Left lung (tissue), 10 donors: ENCODE data around the gene CMSS1. TPM values are rescaled to one million over a fixed set of nuclear protein-coding genes. Genes with fewer than 3 reads are reported as not detected.

ENCODE experiments used
- ATAC-seq: fragments of 200-7000 bp; cut with Tn5 transposase; one replicate; pipeline ENCODE4 v1.9.1; 2020; ENCODE audit warnings: moderate library complexity
- DNase-seq, 4 donors: peaks; one replicate each; pipeline ENCODE4 v3.0.0-alpha.2; 2013 to 2020
- H3K27ac ChIP-seq, 2 donors: fragments of 200-600 bp; sonication (generic) in 1 of 2; one replicate each; pipeline versions ENCODE4 v1.5.0 to v1.8.0; 2020 to 2021
- H3K27me3 ChIP-seq, 2 donors: fragments of 200-600 bp; sonication (generic) in 1 of 2; one replicate each; pipeline versions ENCODE4 v1.5.0 to v1.8.0; 2020 to 2021
- H3K36me3 ChIP-seq, 2 donors: fragments of 200-600 bp; sonication (generic) in 1 of 2; one replicate each; pipeline versions ENCODE4 v1.5.0 to v1.8.0; 2020 to 2021
- H3K4me1 ChIP-seq, 2 donors: fragments of 200-600 bp; one replicate each; pipeline ENCODE4 v1.8.0; 2021
- H3K4me3 ChIP-seq, 2 donors: fragments of 200-600 bp; sonication (generic) in 1 of 2; one replicate each; pipeline versions ENCODE4 v1.5.0 to v1.8.0; 2020 to 2021; ENCODE audit warnings: mild to moderate bottlenecking in 1 of 2
- H3K9me3 ChIP-seq, 2 donors: fragments of 200-600 bp; sonication (generic) in 1 of 2; one replicate each; pipeline versions ENCODE4 v1.5.0 to v1.8.0; 2020 to 2021
- intact Hi-C, 2 donors: fragments of 100-400 bp; cut with DNase I; formaldehyde crosslinking; loops; one replicate each; pipeline versions ENCODE4 v1.11.2 to v1.14.2; 2022
- polyA plus RNA-seq, 6 donors: library from polyadenylated mRNA; unstranded; fragments of 120-200 nt; gene quantifications; one replicate each; pipeline ENCODE4 v1.2.1, GENCODE V29; 2013; ENCODE audit not compliant: insufficient read length in 6 of 6
- total RNA-seq, 2 donors: library from RNA; stranded (reverse); fragmentation: NEBNext Ultra II Directional; extraction: Animal tissue kit (Norgen Biotek cat#: 25700); gene quantifications; one replicate each; pipeline ENCODE4 v1.2.1, GENCODE V29; 2021
- TF ChIP-seq, protein P1 (sequence below), 2 donors: fragments of 200-600 bp; sonication (generic) in 1 of 2; IDR thresholded peaks; one replicate each; pipeline versions ENCODE4 v1.5.0 to v1.8.0; 2021; ENCODE audit warnings: antibody characterized with exemption in 2 of 2
- donor health status: DM: no; HTN: yes; CAD: no.
- donor health status: DM: no; HTN: no; CAD: no.

The CMSS1 gene
- total and polyA plus RNA-seq, 8 donors = 13.4 to 51.0 (median 41.8) TPM

DNA sequence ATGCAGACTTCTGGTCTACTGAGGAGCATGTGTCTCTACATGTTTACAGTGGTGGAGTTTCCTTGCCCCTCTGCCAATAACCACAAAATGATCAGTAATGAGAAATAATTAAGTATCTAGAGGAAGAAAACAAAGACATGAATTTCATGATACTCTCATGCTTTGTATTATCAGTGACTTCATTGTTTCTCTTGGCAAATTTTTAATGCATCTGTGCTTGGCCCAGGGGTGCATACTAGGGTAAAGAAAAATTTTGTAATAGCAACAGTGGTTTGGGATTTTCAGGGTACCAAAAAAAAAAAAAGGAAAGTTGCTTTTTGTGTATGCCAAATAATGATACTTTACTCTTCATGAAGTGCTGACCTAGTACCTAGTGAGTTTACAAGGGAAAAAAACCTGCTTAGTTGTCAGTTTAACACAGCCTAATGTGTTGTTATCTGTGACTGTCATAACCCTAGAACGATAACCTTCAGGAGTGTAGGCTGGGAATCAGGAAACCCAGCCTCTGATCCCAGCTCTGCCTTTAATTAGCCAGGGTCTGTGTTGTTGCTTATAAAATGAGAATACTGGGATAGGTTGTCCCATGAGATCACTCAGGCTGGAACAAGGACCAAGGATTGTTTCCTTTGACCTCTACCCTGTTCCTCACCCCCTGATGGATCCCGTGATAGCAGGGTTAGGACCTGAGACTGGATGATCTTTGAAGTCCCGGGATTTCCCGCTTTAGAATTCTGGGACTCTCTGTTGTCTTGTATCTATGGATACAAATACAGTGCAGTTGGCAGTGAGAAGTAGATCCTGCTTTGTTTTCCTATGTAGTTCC is 117.5 kb downstream of the CMSS1 start:
- DNase-seq (peak in 1 of 4 donors; percentile 61), ATAC-seq (peak; percentile 40)
- H3K4me1 ChIP-seq = peaks cover 4 to 9% of the 10 kb centered on the region in 2 donors
- intact Hi-C loops = no loop called here
- H3K36me3 ChIP-seq = no peaks in the 10 kb centered on the region
- H3K27ac ChIP-seq = peak overlapping the region in 1 of 2 donors; percentile 17
- no peaks in the 10 kb centered on the region for H3K27me3 ChIP-seq
- TF ChIP-seq, protein P1, sequence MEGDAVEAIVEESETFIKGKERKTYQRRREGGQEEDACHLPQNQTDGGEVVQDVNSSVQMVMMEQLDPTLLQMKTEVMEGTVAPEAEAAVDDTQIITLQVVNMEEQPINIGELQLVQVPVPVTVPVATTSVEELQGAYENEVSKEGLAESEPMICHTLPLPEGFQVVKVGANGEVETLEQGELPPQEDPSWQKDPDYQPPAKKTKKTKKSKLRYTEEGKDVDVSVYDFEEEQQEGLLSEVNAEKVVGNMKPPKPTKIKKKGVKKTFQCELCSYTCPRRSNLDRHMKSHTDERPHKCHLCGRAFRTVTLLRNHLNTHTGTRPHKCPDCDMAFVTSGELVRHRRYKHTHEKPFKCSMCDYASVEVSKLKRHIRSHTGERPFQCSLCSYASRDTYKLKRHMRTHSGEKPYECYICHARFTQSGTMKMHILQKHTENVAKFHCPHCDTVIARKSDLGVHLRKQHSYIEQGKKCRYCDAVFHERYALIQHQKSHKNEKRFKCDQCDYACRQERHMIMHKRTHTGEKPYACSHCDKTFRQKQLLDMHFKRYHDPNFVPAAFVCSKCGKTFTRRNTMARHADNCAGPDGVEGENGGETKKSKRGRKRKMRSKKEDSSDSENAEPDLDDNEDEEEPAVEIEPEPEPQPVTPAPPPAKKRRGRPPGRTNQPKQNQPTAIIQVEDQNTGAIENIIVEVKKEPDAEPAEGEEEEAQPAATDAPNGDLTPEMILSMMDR (IDR thresholded peaks at IDR 0.05) = no peak
- no peak overlapping the region for H3K4me3 ChIP-seq
- no peaks in the 10 kb centered on the region for H3K9me3 ChIP-seq

DNA sequence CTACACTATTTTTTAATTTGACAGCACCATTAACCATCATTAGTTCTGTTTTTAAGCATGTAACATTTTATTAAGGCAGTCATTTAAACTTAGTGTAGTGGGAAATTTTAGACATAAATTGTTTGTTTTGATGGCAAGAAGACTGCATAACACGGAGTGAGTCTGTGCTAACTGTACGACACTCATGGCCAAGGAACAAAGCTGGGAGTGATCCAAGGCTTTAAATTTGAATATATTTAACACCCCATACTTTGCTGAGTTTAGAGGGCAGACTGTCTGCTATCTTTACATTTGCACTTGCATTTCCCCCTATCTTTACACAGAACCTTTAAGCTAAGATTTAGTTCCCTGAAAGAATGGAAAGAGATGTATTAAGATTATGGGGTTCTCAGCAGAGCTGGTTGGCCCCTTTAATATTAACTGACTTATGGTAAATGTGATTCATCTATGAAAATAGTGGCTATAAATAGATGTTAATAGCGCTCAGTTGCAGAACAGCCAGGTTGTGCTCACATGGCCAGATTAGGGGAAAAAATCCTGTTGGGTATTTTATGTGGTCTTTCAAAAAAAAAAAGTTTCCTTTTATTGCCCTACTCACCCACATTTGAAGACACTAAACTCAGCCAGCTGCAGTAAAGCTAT is 120.7 kb downstream of the CMSS1 start:
- H3K27me3 ChIP-seq = no peaks in the 10 kb centered on the region
- intact Hi-C loops = no loop called here
- DNase-seq (no peak), ATAC-seq (no peak)
- TF ChIP-seq, protein P1 (IDR thresholded peaks at IDR 0.05) = no peak
- H3K9me3 ChIP-seq = no peaks in the 10 kb centered on the region
- H3K27ac ChIP-seq = no peak overlapping the region
- H3K36me3 ChIP-seq = no peaks in the 10 kb centered on the region
- H3K4me1 ChIP-seq = peaks cover 4 to 9% of the 10 kb centered on the region in 2 donors
- no peak overlapping the region for H3K4me3 ChIP-seq

DNA sequence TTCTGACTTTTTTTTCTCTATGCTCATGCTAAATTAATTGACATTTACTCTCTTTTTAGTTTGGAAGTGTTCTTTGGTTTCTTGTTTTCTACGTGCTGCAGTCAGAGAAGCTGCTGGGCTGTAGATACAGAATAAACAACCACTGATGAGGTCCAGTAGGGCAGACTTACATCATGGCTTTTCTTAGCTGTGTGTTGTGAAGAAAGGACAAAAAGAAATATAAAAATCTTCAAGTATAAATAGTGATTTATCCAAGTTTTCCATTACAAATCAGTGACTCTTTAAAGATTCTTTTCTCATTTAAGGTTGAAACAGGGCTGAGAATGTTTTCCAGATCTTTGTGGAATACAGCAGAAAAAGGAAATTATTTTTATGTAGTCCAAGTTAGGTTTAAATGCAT is 122.2 kb downstream of the CMSS1 start:
- Histone ChIP-seq H3K27ac (peak overlapping the region in 1 of 2 donors; percentile 33), H3K9me3 (no peaks in the 10 kb centered on the region), H3K27me3 (no peaks in the 10 kb centered on the region), H3K36me3 (no peaks in the 10 kb centered on the region), H3K4me3 (no peak overlapping the region), H3K4me1 (peaks cover 6 to 12% of the 10 kb centered on the region in 2 donors)
- TF ChIP-seq, protein P1 (IDR thresholded peaks at IDR 0.05) = no peak
- DNase-seq (no peak), ATAC-seq (no peak)
- intact Hi-C loops = no loop called here

DNA sequence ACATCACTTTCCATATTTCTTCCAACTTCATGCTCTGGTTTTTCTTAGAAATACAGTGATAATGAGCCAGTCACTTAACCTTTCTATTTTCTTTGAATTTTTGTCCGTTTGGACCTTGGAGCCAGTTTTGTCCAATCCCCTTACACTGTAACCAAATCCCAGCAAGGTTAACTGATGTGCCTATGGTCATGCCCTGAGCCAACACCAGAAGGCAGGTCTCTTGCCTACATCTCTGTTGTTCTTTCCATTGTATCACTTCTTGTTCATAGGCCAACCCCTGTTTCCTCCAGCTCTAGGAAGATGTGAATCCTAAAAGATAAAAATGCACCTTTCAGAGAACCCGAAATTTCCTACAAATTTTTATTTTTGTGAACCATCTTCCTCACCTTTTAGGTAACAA is 122.7 kb downstream of the CMSS1 start:
- Histone ChIP-seq H3K4me1 (peaks cover 8 to 15% of the 10 kb centered on the region in 2 donors), H3K36me3 (no peaks in the 10 kb centered on the region), H3K27me3 (no peaks in the 10 kb centered on the region), H3K4me3 (no peak overlapping the region), H3K9me3 (no peaks in the 10 kb centered on the region), H3K27ac (peak overlapping the region in 1 of 2 donors; percentile 33)
- DNase-seq (no peak), ATAC-seq (no peak)
- intact Hi-C loops = no loop called here
- TF ChIP-seq, protein P1 (IDR thresholded peaks at IDR 0.05) = no peak

DNA sequence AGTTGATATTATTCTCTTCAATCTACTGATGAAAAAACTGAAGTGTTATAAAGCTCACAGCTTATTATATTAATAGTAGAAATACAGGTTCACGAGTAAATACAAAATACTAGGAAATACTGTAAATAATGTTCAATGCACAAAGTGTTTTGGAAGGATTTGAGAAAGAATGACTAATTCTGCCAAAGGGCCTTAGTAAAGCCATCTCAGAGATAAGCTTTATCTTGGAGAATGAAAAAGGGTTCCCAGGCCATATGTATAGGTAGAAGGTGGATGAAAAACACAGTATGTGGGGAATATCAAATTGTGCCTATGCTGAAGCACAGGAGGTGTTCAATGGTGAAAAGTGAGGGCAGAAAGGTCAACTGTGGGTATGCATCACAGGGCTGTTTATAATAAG is 123.5 kb downstream of the CMSS1 start:
- no peak overlapping the region for H3K27ac ChIP-seq
- ATAC-seq (no peak), DNase-seq (no peak)
- intact Hi-C loops = no loop called here
- TF ChIP-seq, protein P1 (IDR thresholded peaks at IDR 0.05) = no peak
- H3K27me3 ChIP-seq = no peaks in the 10 kb centered on the region
- H3K4me1 ChIP-seq = peaks cover 16% of the 10 kb centered on the region in 2 donors
- H3K36me3 ChIP-seq = no peaks in the 10 kb centered on the region
- no peaks in the 10 kb centered on the region for H3K9me3 ChIP-seq
- no peak overlapping the region for H3K4me3 ChIP-seq
